ENCODE data around the gene TMEM45B.

GRCh38 chr11:129846508-129847335 is 31.1 kb downstream of the TMEM45B start:
- TF ChIP-seq POLR2A (IDR thresholded peaks at IDR 0.05; ENCODE audit: extremely low read depth, insufficient read length) (no peak), CTCF (IDR thresholded peaks at IDR 0.05; ENCODE audit: low read depth, low read length) (no peak)
